Limb (tissue), 2 donors: ENCODE results near the gene RAB10.
A peak's percentile ranks its signal among the peaks of the same experiment; 100 is the strongest.
"Not testable (repeated sequence)": the region's sequence is repeated elsewhere in the genome, so short reads cannot be mapped to it uniquely, and the experiment has no call there.

ENCODE experiments used
- DNase-seq, 2 donors: peaks; one replicate each; pipeline ENCODE4 v3.0.0-alpha.2; 2016; ENCODE audit errors: extremely low spot score in 2 of 2

RAB10 gene

GRCh38 chr2:26016012-26016705 lies 17.7 kb upstream of the RAB10 start:
- DNase-seq = no peak

- DNase-seq = not testable (repeated sequence)
These were observed 17.2 kb upstream of the RAB10 start for GRCh38 chr2:26016706-26017045.

- no peak for DNase-seq
These were observed 16.3 kb upstream of the RAB10 start for GRCh38 chr2:26017464-26018183.

- DNase-seq = no peak
These were observed 15.5 kb upstream of the RAB10 start for GRCh38 chr2:26018184-26019055.

- DNase-seq = no peak
These were observed 13.6 kb upstream of the RAB10 start for GRCh38 chr2:26020231-26020640.

GRCh38 chr2:26024260-26024659 lies 9.6 kb upstream of the RAB10 start:
- DNase-seq = no peak

- no peak for DNase-seq
These were observed 8.4 kb upstream of the RAB10 start for GRCh38 chr2:26025509-26025908.

- DNase-seq = not testable (repeated sequence)
These were observed 5.8 kb upstream of the RAB10 start for GRCh38 chr2:26028083-26028482.

- not testable (repeated sequence) for DNase-seq
These were observed 1.2 kb upstream of the RAB10 start for GRCh38 chr2:26032586-26033269.

GRCh38 chr2:26033270-26033817 lies 540 bp upstream of the RAB10 start:
- DNase-seq = peak in 1 of 2 donors; percentile 73

GRCh38 chr2:26034637-26034992 lies 731 bp downstream of the RAB10 start:
- DNase-seq = no peak

- no peak for DNase-seq
These were observed 1.3 kb downstream of the RAB10 start for GRCh38 chr2:26035090-26035743.

GRCh38 chr2:26039603-26040323 lies 5.9 kb downstream of the RAB10 start:
- DNase-seq = no peak

- DNase-seq = no peak
These were observed 9.2 kb downstream of the RAB10 start for GRCh38 chr2:26043109-26043508.

- no peak for DNase-seq
These were observed 10.2 kb downstream of the RAB10 start for GRCh38 chr2:26043862-26044696.

GRCh38 chr2:26048791-26049190 lies 14.9 kb downstream of the RAB10 start:
- no peak for DNase-seq

GRCh38 chr2:26049641-26050040 lies 15.8 kb downstream of the RAB10 start:
- no peak for DNase-seq

GRCh38 chr2:26052740-26053139 lies 18.9 kb downstream of the RAB10 start:
- no peak for DNase-seq

GRCh38 chr2:26054598-26055348 lies 20.9 kb downstream of the RAB10 start:
- no peak for DNase-seq
